Kidney capillary endothelial cell (primary cell): ENCODE measurements around the gene TOM1.

Source experiments
- DNase-seq: peaks from one replicate; pipeline ENCODE4 v3.0.0-alpha.2; 2018; ENCODE audit warnings: low spot score

Gene TOM1

DNA sequence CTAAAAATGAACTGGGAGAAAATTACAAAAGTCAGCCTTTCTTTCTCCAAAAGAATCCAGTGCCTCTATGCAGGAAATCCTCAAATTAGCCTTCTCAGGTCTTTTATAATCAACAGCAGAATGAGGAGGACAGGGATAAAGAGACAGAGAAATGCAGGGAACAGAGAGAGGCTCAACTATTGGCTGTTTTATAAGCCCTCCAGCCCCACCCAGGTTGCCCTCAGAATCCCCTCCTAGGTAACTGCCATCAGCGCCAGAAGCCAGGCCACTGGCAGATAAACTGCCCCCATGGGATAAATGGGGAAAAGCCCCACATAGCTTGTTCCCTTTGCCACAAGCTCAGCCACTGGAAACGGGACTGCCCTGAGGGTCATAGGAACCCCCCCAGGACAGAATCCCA lies 70.3 kb downstream of the TOM1 start:
- no peak for DNase-seq

- no peak for DNase-seq
Observed at GRCh38 chr22:35373781-35374180, 74.1 kb downstream of the TOM1 start.

DNA sequence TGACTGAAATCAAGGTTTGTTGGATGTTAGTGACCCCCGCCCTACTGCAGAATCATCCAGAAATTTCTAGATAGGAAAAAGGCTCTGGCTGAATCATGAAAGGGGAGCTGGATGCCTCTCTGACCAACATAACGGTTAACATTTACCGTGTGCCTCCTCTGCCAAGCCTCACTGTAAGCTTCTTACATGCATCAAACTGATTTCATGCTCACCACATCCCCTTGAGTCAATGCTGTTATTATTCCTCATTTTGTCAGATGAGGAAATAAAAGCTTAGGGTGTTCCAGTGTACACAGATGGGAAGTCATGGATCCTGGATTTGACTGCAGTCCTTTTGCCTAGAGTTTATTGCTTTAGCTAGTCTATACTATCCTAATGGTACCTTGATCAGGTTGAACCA lies 75.3 kb downstream of the TOM1 start:
- DNase-seq: no peak

GRCh38 chr22:35375526-35375925 lies 75.8 kb downstream of the TOM1 start:
- DNase-seq: no peak

DNA sequence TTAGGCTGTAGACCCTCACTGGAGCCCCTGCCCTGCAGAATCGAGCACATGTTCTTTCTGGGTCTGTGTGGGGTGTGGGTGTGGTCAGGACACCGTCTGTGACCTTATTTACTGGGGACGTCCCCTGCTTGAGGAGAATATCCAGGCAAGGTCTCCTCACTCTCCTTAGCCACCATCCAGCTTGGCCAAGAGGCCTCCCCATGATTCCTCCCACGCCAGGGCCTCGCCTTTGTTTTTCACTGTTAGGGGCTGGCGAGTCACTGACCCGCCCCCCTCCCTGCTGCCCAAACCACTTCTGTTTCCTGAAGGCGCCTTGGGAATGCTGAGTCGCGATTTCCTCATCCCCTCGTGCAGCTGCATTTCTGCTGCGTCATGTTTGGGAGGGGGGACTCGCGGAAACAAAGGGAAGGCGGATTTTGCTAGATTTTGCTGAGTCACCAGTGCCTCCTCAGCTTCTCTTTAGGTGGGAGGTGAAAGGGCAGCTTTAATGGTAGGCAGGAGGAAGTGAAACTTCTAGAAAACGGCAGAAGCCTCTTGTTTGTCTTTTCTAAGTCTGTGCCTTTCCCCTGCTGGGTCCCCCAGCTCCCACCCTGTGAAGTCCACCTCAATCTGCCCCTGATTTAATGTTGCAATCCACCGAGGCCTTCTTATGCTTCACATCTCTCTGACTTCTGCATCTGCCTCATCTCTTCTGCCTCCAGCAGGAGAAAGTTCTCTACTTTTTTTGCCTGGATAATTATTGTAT lies 77.2 kb downstream of the TOM1 start:
- DNase-seq: peak; percentile 98

DNA sequence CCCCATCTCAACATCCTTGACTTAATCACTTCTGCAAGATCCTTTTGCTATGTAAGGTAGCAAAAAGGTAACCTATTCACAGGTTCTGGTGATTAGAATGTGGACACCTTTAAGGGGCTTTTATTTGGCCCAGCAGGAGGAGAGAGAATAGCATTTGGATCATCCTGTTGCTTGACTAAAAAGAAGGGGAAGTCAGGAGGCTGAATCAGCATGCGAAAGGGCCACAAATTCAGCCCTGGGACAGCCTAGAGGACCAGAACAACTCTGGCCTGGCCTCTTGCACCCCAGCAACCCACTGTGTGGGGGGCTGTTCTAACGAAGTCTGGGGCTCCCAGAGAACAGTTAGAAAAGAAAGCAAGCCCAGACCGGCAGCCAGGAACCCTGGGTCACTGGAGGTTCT lies 78.0 kb downstream of the TOM1 start:
- no peak for DNase-seq

DNA sequence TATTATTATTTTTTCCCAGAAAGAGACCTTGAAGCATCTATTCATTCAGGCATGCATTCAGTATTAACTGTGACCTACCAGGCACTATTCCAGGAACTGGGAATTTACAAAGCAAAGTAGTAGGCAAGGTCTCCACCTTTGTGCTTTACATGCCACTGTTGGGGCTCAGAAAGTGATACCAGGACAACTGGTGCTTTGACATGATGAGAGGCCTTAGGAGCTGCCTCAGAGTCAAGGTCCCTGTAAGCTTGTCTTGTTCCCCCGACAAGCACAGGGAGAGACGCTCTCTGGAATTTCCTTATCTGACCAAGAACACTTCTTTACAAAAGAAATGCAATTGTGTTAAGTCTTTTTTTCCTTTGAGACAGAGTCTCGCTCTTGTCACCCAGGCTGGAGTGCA lies 78.9 kb downstream of the TOM1 start:
- no peak for DNase-seq

GRCh38 chr22:35379146-35379993 lies 79.7 kb downstream of the TOM1 start:
- no peak for DNase-seq

GRCh38 chr22:35380013-35380412 lies 80.3 kb downstream of the TOM1 start:
- DNase-seq: no peak

DNA sequence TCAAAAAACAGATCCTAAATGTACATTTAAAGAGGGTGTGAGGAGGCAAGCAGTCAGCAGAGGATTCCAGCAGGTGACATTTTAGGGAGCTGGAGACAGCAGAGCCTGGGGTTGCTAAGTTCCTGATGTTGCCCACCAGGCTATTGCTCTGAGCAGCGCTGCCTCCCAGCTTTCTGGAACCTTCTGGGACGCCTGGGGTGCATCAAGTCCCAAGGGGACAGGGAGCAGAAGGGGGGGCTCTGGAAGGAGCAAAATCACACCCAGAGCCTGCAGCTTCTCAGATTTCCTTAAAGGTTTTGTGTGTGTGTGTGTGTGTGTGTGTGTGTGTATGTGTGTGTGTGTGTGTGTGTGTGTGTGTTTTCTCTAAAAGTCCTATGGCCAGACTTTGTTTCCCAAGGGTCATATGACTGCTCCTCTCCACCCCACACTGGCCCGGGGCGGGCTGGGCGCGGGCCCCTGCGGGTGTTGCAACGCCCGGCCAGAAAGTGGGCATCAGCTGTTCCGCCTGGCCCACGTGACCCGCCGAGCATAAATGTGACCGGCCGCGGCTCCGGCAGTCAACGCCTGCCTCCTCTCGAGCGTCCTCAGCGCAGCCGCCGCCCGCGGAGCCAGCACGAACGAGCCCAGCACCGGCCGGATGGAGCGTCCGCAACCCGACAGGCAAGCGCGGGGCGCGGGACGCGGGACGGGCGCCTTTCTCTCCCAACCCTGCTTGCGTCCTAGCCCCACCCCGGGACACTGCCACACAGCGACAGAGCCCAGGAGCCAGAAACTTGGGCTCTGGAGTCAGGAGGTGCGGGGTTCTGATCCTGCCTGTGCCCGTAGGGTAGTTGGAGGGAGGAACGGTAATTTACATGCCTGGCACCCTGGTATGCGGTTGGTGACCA lies 81.1 kb downstream of the TOM1 start, which contains the start of gene HMOX1:
TSS of gene HMOX1 (plus strand) at position 560 of the 887 bp plus-strand sequence. CDS start at position 638, 78 bp downstream.
- DNase-seq: peak; percentile 74

DNA sequence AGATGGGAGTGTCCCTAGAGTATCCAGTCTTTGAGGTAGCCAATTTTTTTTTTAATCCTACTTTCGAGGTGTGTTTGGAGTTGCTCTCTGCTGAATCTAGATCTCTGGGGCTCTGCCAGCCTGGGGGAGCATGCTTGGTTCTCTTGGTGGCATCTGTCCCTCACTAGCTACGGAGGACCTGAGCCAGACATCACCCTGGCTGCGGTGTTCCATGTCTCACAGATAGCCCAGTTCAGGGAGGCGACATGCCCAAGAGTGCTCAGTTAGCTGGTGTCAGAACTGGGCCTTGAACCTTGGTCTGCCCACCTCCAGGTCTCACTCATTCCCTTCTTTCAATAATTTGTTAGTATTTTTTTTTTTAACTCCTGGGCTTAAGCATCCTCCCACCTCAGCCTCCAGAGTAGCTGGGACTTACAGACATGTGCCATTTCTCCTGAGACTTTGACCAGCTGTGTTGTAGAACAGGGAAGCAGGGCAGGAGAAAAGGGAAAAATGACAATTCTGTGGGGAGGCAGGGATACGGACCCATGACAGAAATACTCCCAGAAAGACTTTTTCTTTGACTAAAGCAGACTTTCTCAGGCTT lies 81.8 kb downstream of the TOM1 start:
- DNase-seq: no peak

DNA sequence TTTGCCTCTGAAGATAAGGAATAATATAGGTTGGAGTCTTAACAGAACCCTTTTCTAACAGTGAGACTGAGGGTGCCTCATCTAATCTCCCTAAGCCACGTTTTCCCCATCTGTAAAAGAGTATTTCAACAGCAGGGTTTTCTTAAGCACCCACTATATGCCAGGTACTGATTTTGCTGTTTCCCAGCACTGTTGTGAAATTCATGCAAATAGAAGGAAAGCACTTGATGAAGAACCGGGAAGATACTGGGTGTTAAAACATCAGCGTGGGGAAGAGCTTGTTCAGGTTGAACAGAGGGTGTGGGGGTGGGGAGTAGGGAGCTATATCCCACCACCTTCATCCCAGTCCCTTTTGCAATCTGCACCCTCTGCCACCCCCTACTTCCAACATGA lies 84.0 kb downstream of the TOM1 start:
- DNase-seq: no peak

- DNase-seq: no peak
Observed at GRCh38 chr22:35384527-35384926, 84.8 kb downstream of the TOM1 start.

DNA sequence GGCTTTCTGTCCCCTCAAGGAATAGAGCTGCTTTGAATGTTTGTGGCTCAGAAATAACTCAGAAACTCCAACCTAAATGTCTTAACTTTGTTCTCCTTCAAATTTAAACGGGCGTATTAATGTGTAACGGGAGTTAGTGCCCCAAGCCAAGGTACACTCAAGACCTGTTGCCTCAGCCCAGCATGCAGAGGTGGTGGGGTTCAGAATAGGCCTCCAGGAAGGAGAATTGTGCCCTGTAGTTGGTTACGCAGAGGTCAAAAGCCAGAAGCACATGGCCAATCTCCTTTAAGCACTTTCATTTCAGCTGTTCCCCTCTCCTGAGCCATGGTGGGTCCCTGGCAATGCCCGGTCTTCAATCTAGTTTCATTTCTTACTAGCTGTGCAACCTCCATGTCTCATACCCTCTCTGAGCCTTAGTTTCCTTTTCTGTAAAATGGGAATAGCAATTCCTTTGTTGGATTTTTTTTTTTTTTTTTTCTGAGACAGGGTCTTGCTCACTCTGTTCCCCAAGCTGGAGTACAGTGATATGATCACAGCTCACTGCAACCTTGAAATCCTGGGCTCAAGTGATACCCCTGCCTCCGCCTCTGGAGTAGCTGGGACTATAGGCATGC lies 85.4 kb downstream of the TOM1 start:
- no peak for DNase-seq

DNA sequence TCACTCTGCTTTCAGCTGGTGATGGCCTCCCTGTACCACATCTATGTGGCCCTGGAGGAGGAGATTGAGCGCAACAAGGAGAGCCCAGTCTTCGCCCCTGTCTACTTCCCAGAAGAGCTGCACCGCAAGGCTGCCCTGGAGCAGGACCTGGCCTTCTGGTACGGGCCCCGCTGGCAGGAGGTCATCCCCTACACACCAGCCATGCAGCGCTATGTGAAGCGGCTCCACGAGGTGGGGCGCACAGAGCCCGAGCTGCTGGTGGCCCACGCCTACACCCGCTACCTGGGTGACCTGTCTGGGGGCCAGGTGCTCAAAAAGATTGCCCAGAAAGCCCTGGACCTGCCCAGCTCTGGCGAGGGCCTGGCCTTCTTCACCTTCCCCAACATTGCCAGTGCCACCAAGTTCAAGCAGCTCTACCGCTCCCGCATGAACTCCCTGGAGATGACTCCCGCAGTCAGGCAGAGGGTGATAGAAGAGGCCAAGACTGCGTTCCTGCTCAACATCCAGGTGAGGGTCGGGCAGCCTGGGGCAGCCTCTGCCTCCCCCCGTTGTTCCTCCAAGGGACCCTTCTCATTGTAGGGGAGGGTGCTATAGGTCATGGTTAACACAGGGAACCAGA lies 87.1 kb downstream of the TOM1 start:
- DNase-seq: no peak

GRCh38 chr22:35390933-35391332 lies 91.2 kb downstream of the TOM1 start:
- DNase-seq: no peak

- no peak for DNase-seq
Observed at GRCh38 chr22:35392357-35392756, 92.7 kb downstream of the TOM1 start.

GRCh38 chr22:35393116-35394010 lies 93.7 kb downstream of the TOM1 start:
- no peak for DNase-seq

DNA sequence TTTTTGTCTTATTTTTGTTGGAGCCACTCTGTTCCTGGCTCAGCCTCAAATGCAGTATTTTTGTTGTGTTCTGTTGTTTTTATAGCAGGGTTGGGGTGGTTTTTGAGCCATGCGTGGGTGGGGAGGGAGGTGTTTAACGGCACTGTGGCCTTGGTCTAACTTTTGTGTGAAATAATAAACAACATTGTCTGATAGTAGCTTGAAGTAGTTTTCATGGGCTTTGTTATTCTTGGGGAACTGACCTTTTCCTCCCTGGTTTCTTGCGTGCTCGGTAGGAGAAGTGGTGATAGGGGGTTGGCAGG lies 94.3 kb downstream of the TOM1 start:
- no peak for DNase-seq
